ENCODE data around the gene MYOCD.

MYOCD gene

DNA sequence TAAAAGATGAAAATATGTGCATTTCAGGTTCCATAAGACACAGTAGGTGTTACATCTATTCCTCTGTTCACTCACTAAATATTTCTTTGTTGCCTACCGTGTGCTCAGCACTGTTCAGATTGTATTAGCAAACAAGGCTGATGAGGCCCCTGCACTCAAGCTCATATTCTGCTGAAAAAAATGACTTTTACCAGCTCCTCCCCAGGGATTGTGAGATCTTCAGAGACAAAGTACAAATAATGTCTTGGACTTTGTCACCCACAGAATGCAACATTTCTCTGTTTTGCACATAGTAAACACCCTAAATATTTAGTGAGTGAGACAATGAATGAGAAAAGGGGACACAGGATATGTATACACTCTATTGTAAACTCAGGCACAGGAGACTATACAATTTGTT is 21.9 kb upstream of the MYOCD start:
- DNase-seq (ENCODE audit: low spot score) = no peak

DNA sequence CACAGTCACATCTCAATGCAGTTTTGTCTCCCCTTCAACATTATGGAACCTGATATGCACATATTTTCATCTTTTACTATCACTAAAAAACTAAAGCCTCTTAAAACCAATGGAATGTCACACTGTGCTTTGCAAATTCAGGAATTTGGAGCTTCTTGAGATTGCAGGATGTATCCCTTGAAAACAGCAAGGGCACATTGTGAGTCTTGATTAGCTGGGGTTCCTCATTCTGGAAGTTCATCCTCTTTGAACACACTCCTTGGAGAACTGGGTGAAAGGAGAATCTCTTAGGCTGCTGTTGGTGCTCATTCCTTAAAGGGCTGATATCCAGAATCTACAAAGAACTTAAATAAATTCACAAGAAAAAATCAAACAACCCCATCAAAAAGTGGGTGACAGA is 21.1 kb upstream of the MYOCD start:
- no peak for DNase-seq (ENCODE audit: low spot score)

DNA sequence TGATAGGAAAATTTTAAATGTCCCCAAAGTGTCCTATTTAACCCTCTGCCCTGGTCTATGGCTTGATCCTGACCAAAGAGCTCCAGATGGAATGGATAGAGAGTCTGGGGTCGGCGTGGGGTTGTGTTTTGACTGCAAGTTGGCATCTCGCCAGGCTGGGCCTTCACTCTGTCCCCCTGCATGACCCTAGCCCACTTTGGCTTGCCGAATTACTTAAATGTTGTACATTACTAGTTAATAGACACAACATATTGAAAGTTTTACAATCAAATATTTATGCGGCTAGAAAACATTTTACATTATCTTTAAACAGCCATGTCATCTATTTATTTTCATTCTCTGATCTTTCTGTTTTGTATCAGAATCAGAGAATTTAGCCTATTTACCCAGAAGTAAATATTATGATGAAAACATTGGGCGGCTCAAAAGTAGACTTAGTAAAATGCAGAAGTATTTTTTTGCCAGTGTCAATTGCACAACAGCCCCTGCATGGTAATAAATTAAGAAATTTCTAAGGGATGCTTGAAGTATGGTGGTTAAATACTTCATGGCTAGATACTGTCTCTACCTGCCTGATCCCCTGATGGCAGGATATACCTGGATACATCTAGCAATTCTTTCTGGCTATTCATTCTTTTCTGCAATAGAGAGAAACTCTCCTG is 18.8 kb upstream of the MYOCD start:
- no peak for DNase-seq (ENCODE audit: low spot score)

DNA sequence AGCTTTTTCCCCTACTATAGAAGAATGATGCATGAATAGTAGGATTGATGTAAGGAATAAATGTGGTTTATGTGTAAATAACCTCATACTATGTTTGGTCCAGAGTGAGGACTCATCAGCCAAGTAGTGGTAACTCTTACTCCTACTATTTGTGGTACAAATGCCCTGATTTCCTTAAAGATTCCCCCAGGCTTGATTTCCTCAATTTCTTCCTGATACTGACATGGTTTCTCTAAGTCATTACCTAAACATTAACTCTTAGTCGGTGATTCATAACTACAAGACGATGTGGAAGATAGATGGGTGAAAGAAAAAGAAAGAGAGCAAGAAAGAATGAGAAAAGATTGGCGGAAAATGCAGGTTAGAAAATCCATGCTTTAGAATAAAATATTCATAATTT is 17.2 kb upstream of the MYOCD start:
- no peak for DNase-seq (ENCODE audit: low spot score)

DNA sequence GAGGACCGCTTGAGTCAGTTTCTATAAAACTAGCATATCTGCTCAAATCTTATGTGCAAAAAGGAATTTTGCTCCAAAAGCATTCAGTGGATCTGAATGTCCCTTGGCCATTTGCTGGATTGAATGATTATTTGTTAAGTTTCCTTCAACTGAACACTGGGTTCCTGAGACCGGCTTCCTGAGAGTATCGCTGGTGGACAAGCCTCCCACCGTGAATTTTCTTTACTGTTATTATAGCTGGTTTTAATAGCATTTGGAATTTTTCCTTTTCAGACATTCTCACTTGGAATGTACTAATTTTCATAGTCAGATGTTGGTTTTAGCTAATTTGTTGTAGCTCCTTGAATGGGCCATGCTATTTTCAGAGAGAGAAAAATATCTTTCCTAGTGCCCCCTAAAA is 9.8 kb upstream of the MYOCD start:
- no peak for DNase-seq (ENCODE audit: low spot score)

DNA sequence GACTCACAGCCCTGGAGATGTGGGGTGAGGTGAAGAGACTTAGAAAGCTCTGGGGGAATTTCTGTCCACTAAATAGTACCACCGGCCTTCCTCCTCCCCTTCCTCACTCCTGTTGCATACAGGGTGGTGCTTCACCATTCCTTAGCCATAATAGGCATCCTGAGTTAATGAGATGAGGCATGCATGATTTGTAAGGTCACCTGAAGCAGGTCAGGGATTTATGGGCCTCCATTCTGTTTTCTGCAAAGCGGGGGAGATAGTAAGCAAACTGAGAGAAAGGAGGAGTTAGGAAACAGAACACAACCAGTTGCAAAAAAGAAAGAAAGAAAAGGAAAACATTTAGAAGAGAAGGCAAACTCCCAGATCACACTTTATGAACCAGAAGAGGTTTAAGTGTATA is 9.3 kb upstream of the MYOCD start:
- no peak for DNase-seq (ENCODE audit: low spot score)

DNA sequence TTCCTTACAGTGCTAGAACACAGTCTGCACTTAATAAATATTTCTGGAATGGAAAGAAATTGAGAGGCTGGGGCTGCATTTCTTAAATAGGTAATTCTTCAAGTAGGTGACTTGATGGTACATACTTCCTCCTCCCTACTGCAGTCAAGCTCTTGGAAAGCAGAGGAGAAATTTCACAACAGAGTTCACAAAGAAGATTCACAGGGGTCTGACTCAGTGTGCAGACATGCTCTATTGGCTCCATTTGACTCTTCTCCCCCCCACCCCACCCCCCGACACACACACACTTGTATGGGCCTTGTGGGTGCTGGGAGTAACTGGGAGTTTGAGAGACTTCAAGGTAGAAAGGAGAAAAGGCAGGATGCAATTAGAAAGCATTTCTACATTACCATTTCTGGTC is 6.2 kb upstream of the MYOCD start:
- no peak for DNase-seq (ENCODE audit: low spot score)

DNA sequence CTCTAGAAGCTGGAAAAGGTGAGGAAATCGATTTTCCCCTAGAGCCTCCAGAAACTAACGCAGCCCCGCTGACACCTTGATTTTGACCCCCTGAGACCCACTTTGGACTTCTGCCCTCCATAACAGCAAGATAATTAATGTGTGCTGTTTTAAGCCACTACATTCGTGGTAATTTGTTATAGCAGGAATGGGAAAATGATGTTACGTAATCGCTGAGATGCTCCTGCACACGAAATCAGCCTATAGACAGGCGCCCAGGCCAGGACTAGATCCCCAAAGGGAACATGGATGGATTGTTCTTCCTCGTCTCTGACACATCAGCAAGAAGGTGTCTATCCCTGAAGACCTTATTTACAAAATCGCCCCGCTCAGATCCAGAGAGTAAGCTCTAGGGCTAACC is 1.4 kb upstream of the MYOCD start:
- DNase-seq (ENCODE audit: low spot score) = no peak

DNA sequence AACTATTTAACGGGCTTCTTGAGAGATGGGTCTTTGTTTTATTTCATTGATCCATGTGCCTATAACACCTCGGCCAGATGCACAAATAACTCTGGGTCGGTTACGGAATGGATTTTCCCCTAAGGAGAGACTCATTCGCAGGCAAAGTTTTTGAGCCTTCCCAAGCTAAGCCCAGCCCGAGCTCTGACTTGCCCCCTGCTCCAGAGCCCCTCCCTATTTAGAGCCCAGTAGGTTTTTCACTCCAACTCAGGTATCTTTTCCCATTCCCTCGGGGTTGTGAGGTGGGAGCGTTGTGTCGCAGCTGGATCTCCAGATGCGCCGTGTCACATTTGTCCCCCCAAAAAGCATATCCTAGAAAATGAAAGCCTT is 812 bp upstream of the MYOCD start:
- no peak for DNase-seq (ENCODE audit: low spot score)

DNA sequence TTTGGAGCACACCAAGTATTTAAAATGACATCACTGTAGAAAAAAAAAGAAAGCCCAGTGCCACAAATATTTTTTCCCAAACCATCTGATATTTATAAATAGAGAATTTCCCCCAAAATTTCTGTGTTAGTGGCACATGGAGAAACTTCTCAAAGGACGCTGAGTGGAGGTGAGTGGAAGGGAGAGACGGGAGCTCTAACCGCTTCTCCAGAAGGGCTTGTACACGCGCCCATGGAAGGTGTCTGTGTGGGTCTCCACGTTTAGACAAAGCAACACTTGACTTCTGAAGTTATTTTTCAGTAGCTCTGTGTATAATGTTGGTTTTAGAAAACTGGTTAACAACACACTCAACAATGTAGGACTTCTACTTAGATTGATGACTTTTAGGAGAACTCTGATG is 1.0 kb downstream of the MYOCD start:
- DNase-seq (ENCODE audit: low spot score) = no peak

DNA sequence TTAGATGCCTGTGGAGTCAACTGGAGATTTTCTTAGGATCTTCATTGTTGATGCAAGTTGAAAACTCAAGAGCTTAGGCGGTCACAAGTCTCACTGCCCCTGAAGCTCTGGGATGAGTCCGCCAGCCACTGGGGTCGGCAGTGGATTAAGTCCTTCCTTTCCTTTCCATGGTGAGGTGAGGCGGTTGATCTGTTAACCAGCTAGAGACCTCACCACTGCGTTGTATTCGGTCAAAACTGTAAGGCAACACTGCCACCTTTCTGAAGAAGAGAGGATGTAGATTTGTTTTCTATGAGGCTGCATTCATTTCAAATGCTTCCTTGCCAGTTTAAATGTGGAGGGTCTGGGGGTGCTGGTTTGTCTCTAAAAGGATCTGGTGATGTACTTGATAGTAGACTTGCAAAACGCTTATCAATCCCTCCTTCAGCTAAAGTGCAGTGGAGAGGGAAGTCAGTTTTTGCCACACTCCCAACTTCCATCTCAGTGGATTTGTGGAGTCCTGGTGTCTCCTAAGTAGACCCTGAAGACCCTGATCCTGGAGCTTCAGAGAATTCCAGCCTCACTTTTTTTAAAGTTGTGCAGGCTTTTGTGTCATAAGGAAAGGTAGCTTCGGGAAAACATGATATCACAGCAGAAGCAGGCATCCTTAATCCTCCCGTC is 1.7 kb downstream of the MYOCD start:
- DNase-seq (ENCODE audit: low spot score) = no peak

DNA sequence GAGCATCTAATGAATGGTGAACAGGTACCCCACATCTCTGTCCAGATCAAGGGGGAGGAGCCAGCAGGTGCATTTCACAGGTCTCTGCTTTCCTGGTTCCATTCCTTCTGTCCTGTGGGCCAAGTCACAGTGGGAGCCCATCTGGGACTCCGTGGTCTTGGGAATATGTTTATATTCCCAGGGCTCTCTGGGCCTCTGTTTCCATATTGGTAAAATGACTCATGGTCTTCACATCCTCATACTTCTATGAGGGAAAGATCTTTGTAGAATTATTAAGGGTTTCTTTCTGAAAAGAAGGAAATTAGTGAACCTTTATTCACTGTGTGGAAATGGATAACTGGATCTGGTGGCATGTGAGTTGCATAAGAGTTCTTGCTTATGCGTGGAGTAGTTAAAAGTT is 6.2 kb downstream of the MYOCD start:
- DNase-seq (ENCODE audit: low spot score) = no peak

DNA sequence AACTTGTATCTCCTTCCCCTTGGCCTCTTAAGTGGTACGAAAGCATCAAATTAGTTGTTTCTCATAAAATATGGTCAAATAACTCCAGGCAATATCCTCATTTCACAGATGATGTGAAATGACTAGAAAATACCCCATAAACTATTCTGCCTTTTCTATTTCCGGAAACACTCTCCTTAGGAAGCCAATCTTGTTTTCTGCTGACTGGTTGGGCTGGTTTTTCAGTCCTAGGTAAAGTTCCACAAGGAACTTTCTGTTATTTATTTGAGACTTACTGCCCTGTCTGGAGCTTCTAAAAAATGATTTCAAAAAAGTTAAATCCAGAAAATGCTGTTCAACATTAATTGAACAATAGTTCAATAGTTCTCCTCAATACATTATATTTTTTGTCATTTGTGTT is 7.3 kb downstream of the MYOCD start:
- no peak for DNase-seq (ENCODE audit: low spot score)

DNA sequence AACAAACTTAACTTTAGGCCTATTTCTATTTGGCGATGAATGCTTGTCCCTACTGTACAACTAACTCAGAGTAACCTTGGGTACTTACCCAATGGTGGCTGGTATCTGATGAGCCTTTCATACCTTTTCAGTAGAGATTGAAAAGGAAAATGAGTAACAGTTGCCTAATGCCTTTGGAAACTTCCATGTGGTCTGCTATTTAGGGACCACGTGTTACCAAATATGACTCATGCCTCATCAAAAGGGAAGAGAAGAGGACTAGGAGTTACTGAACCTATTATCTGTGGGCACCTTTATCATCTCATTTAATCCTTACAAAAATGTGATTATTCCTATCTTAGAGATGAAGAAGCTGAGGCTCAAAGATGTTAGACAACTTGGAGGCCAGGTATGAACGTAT is 8.1 kb downstream of the MYOCD start:
- no peak for DNase-seq (ENCODE audit: low spot score)

DNA sequence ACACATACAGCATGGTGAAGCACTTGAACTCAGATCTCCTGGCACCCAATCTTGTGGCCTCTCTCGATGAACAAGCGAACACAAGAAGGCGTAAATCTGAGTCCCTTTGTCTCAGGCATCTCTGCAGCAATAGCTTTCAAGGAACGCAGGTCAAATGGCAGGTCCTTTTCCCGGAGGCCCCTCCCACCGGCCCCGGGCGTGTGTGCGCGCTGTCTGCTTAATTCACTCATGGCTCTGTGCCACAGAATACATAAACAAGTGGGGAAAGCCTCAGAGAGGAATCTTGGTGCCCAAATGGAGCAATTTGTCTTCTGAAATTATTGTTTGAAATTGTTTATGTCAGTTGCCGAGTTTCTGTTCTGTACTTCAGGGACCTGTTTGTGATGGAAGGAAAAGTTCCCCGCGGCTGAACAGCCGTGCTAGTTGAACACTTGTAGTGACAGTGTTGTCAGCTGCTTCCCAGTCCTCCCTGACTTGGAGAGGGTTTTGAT is 14.8 kb downstream of the MYOCD start:
- no peak for DNase-seq (ENCODE audit: low spot score)

DNA sequence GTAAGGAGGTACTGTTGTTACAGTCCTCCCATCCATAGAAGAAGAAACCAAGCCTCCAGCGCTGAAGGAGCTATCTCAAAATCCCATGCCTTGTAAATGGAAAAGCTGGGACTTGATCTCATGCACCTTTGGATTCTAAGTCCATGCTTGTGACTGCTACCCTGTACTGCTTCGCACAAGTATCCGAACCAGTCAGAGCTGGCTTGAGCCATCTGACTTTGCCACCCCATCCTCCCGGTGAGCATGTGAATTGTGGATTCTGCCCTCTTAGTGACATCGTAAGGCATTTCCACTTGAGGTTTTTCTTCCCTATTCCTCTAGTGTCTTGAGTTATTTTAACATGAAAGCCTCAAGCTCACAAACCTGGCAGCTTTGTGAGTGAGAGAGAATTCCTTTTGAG is 15.3 kb downstream of the MYOCD start:
- no peak for DNase-seq (ENCODE audit: low spot score)

DNA sequence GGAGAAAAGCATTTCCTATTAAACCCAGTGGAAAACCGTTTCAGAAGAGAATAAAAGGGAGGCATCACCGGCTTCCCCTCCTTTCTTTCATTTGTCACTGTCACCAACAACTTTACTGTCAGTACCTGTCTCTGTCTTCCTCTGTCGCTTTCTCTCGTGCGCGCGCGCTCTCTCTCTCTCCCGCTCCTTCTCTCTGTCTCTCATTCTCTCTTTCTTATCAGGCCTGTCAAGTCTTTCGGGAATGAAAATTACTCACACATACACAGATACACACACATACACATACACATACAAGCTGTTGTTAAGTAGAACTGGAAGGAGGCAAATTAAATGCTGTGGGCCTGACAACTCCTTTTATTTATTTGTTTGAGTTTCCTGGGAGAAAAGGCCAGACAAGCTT is 17.6 kb downstream of the MYOCD start:
- DNase-seq (ENCODE audit: low spot score) = no peak

DNA sequence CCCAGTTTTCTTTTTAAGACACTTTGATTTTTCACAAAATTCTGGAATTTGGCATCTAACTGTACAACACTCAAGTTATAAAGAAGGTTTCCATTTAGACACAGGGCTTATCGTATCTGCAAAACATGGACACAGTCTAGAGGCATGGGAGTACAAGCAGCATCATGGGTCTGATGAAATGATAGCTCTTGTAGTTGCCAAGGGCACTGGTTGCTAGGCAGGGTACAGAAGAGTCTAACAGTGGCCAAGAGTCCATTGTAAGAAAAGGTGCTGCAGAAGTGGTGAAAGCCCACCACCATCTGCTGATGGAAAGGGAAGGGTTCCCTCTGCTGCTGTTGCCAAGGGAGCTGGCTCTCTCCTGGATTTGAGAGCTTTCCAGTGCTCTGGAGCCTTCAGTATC is 20.8 kb downstream of the MYOCD start:
- DNase-seq (ENCODE audit: low spot score) = no peak

DNA sequence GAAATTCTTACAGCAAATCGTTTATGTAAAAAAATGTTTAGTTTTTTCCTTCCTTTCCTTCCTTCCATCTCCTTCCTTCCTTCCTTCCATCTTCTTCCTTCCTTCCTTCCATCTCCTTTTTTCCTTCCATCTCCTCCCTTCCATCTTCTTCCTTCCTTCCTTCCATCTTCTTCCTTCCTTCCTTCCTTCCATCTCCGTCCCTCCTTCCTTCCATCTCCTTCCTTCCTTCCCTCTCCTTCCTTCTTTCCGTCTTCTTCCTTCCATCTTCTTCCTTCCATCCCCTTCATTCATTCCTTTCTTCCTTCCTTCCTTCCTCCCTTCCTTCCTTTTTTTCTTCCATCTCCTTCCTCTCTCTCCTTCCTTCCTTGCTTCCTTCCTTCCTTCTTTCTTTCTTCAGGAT is 22.7 kb downstream of the MYOCD start:
- no peak for DNase-seq (ENCODE audit: low spot score)

DNA sequence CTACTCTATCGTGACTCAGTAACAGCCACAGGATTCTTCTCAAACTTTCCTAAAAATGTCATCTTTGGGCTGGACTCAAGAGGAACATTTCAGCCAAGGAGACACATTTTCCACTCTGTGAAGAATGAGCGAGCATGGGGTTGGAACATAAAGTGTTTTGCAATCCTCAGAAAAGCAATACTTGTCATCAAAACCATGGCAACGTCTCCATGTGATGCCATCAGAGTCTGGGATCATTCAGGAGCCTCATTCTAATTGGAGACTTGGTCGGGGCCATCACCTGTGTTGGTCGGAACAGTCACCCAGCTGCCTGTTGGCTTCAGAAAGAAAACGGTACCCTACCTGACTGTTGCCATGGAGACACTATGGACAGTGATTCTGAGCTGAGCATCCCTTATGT is 25.5 kb downstream of the MYOCD start:
- no peak for DNase-seq (ENCODE audit: low spot score)

DNA sequence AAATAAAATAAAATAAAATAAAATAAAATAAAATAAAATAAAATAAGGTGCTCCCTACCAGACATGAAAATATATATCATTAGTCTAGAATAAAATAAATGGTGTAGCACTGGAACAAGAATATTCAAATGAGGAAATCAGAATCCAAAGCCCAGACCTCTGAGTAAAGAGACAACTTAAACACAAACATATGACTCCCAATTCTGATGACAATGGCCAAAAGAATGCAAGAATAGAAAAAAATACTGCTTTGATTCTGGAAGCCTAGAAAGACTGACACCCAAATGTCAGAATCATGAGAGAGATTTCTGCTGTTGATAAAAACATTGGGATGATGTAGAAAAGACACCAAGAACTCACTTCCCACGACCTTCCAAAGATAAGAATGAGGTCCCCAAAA is 27.9 kb downstream of the MYOCD start:
- no peak for DNase-seq (ENCODE audit: low spot score)

DNA sequence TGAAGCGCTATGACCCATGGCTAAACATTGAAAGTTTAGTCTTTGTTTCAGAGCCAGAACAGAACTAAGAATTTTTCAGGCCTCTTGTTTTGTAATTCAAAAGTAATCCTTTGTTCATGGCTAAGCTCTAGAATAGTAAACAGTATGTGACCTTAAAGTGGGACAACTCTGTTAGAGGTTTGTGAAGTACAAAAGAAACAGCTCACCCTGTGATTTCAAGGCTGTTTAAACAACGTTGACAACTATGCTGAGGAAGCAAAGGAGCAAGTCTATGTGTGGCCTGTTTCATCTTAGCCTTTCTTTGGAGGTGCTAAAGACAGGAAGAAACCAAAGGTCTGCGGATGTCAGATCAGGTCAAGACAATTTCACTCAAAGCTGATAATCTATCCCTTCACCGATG is 40.4 kb downstream of the MYOCD start:
- DNase-seq (ENCODE audit: low spot score) = no peak

DNA sequence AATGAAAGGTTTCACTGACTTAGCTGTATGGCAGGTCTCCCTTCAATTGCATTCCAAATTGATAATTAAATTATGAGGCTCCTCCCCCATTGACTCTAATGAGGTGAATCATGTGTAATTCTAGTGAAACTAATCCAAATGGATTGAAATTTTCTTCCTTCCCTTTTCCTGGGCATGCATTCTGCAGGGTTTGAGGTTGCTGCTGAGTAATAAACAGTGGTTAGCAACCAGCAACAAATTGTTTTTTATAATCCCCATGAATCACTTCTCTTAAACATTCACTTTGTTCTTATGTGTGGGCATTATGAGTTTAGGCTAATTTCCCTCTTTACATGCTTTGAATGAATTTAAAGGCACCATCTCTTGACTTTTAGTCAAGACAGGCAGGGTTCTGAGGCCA is 43.4 kb downstream of the MYOCD start:
- DNase-seq (ENCODE audit: low spot score) = no peak

DNA sequence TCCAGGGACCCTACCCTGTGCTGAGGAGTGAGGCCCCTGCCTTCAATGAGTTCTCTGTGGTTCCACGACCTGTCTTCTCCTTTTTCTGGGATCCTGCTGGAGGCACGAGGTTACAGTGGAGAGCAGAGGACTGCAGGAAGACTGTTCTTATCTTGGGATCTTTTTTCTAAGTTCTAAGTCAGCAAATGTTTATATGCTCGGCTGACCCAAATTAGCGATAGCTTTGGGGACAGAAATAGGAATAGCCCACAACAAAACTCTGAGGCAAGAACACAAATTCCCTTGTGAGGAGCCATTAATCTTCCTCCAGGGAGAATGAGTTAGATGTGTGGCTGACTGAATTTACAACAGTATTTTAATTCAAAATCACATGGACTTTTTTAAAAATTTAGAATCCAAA is 46.7 kb downstream of the MYOCD start:
- no peak for DNase-seq (ENCODE audit: low spot score)

All from hematopoietic multipotent progenitor cell treated with erythropoietin and hydrocortisone succinate and interleukin-3 and kit ligand, for 17 days (in vitro differentiated cells).